ENCODE measurements around the gene KIF21A.

Gene KIF21A

DNA sequence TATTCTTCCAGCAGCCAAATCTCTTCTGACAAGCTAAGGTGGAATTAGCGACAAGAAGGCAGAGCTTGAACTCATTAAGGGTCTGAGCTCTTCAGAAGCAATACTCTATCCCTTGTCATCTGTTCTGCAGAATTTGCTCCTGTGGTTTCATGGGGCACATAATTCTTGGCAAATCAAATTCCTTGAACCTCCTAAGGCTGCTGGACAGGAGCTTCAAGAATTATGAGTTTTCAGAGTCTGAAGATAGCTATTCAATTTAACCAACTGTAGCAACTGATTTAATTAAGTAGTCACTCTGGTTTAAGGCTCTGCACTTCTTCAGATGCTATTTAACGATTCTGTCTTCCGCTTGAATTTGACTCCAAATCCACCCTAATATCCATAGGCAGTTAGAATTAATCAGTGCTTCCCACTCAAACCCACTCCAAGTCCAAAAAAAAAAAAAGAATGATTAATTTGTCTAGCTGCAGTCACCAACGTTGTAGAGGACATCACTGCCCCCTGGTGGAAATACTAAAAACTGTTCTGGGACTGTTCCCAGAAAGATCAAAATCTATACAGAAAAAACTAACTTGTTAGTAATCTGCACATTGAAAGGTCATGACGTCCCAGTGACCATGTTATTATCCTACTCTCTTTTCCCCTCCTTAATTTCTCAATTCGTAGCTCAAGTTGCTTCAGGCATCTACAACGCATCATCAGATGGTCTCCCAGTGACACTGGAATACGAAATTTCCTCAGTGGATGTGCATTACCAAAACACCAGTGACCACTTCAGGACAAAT lies 169.9 kb downstream of the KIF21A start:
- peak; percentile 53 for DNase-seq

- DNase-seq, result no peak
Observed at GRCh38 chr12:39269492-39269891, 173.4 kb downstream of the KIF21A start.

- no peak for DNase-seq
Observed at GRCh38 chr12:39267886-39268285, 175.0 kb downstream of the KIF21A start.

- DNase-seq, result no peak
Observed at GRCh38 chr12:39252628-39253027, 190.3 kb downstream of the KIF21A start.

All from activated CD4-positive, alpha-beta T cell treated with anti-CD3 and anti-CD28 coated beads, Interleukin-2, Interleukin-6, amounts not matched to agents 100 ng/mL and 50 ng/mL, durations not matched to agents 16 hours and 8 hours (primary cell).